GM13976 (cell line): ENCODE data around the gene SHISAL1.

Experiments used
- DNase-seq: peaks from one replicate; pipeline ENCODE4 v3.0.0; 2012; ENCODE audit warnings: low spot score
- in situ Hi-C: fragments of 300-500 bp; cut with MboI; formaldehyde crosslinking; loops from one replicate; pipeline ENCODE4 v1.12.0; 2022; ENCODE audit warnings: low sequenced_read_pairs, mixed read lengths, inconsistent platforms; ENCODE audit not compliant: unreplicated experiment
- TF ChIP-seq, protein P1 (sequence below): IDR thresholded peaks from 2 replicates; pipeline ENCODE4 v1.5.1; 2012; ENCODE audit warnings: borderline replicate concordance, mild to moderate bottlenecking; ENCODE audit not compliant: insufficient read depth; ENCODE audit errors: extremely low read depth, missing control alignments, control extremely low read depth

The SHISAL1 gene

DNA sequence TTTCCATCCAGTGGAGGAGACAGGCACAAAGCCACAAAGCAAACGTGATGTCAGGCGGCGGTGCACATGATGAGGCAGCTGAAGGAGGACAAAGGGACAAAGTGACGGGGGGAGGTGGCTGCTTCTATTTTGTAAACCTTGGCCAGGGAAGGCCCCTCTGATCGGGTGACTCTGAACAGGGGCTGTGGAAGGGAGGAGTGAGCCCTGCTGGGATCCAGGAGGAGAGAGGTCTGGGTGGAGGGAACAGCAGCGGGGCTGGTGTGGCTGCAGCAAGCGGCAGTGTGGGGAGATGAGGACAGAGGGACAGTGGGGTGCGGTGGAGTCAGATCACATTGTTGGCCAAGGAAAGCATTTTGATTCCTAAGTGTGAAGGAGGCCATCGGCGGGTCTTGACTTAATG lies 36.7 kb downstream of the SHISAL1 start:
- no peak for DNase-seq
- in situ Hi-C loops = no loop called here
- TF ChIP-seq, protein P1, sequence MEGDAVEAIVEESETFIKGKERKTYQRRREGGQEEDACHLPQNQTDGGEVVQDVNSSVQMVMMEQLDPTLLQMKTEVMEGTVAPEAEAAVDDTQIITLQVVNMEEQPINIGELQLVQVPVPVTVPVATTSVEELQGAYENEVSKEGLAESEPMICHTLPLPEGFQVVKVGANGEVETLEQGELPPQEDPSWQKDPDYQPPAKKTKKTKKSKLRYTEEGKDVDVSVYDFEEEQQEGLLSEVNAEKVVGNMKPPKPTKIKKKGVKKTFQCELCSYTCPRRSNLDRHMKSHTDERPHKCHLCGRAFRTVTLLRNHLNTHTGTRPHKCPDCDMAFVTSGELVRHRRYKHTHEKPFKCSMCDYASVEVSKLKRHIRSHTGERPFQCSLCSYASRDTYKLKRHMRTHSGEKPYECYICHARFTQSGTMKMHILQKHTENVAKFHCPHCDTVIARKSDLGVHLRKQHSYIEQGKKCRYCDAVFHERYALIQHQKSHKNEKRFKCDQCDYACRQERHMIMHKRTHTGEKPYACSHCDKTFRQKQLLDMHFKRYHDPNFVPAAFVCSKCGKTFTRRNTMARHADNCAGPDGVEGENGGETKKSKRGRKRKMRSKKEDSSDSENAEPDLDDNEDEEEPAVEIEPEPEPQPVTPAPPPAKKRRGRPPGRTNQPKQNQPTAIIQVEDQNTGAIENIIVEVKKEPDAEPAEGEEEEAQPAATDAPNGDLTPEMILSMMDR = no peak

DNA sequence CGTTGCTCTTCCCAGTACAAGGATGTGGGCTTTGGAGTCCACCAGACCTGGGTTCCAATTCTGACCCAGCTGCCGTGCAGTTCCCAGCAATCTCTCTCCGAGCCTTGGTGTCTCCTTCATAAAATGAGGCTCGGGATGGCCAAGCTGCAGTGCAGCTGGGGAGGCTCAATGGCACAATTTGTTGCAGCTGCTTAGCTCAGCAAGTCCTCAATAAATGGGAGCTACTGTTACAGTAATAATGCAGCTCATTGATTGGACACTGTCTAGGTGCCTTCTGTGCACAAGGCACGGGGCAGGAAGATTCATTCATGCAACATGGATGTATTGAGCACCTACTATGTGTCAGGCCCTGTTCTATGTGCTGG lies 37.1 kb downstream of the SHISAL1 start:
- TF ChIP-seq, protein P1 = no peak
- no peak for DNase-seq
- in situ Hi-C loops = no loop called here

DNA sequence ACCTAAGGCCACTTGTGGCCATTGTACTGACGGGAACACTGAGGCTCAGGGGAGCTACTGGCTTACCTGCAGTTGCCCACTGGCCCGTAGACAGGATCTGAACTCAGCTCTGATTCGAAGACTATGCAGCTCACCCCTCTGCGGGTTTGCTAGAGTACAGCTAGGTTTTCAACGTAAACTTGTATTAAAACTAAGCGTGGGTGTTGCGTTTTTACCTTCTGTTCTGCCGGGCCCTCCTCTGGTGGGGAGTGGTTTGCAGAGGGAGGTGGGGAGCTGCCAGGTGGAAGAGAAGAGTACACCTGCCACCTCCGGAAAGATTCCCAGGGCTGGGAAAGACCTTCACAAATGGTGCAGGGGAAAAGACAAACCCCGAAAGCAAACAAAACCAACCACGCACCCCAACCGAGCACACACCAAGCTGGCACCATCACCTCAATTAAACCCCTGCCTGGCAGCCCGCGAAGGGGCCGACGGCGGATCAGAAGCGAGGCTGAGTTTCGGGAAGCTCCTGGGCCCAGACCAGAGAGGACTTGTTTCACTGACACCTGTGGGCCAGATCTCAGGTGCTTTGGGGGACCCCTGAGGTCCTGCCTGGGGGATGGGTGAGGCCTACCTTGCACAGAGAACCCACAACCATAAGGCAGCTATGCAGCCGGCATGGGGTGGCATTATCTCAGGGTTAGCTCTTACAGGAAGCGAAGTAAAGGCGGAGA lies 37.7 kb downstream of the SHISAL1 start:
- in situ Hi-C loops = no loop called here
- DNase-seq = no peak
- TF ChIP-seq, protein P1 = no peak

DNA sequence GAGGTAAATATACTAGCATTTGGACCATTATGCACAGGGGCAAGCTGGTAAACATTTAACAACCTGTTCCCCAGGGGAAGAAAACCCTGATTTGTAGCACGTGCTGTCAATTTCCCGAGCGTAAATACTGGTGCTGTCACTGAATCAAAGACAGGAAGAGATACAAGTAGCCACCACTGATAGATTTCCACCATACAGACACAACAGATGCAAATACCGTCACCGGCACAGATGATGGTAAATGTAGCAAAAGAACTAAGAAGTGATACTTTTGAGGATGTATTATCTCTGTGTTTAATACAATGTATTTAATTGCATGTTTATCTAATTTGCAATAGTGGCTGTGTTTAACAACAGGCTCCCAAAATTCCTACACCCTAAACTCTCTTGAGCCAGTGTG lies 39.6 kb downstream of the SHISAL1 start:
- TF ChIP-seq, protein P1 = no peak
- in situ Hi-C loops = no loop called here
- DNase-seq = no peak

DNA sequence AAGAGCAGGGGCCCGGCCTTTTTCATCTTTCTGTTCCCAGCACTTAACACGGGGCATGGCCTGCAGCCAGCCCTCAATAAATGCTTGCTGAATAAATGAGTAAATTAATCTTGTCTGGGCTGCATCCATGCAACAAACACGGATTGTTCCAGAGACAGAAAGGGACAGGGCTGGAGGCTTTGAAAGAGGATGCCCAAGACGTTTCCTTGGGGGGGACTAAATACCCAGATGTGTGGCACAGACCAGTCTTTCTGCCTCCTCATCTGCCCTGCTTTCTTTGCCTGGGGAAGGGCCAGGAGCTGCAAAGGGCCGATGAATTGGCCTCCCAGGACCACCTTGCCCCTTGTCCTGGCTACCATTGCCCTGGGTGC lies 40.4 kb downstream of the SHISAL1 start:
- DNase-seq = no peak
- TF ChIP-seq, protein P1 = no peak
- in situ Hi-C loops = no loop called here

DNA sequence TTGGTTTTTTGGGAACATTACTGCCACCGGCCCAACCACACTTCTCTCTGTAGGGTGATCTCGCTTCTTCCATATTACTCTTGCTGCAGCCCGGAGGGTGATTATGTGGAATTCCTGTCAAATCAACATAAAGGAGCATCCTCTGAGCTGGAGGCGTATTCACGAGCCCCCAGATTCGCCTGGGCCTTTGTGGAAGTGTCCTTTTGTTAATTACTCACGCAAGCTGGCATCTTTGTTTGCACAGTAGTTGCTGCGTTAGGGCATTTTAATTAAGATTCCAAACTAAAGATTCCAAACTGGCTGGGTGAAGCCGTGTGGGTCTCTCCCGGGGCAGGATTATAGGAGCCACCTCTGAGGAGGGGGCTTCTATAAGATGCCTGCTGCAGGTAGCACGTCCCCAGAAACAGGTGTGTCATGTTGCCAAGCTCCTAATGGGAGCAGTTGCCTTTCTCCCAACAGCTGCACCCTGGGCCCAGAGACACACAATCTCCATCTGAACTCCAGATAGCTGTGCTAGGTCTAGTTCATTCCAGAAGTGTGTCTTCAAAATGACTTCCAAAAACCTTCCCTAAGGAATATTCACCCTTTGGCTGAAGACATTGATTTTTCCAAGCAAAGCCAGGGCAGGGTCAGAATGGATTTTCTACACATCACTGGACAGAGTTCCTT lies 40.9 kb downstream of the SHISAL1 start:
- DNase-seq = no peak
- in situ Hi-C loops = no loop called here
- TF ChIP-seq, protein P1 = no peak

DNA sequence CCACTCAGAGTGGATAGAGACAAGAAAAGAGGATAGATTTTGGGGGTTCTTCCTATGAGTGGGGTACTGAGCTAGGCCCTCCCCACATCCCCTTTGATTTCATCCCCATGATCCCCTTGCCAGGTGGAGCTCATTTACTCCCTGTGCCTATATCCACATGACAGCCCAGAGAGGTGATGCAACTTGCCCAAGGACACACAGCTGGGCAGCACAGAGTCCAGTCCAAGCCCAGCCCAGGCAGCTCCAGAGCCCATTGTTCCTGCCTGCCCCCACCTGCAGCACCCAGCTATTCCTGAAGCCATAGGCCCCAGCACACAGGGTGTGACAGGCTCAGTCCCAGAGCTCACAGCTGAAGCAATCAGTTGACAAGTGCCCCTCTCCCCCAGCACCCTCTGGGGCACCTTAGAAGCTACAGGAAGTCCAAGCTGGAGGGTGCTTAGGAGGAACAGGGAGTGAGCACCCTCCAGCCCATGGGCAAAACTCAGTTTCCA lies 41.7 kb downstream of the SHISAL1 start:
- no peak for DNase-seq
- in situ Hi-C loops = no loop called here
- TF ChIP-seq, protein P1 = no peak
